C4-2B (cell line): ENCODE measurements around the gene PSD.

ENCODE experiments used
- H3K27ac ChIP-seq: fragments of 450-650 bp; 2 replicates; pipeline ENCODE4 v1.5.1; 2017
- ZFX ChIP-seq: fragments of 450-650 bp; IDR thresholded peaks from 2 replicates; pipeline ENCODE4 v1.6.1; 2017
- TF ChIP-seq, protein P1 (sequence below): fragments of 450-650 bp; conservative IDR thresholded peaks from 2 replicates; pipeline ENCODE4 v1.5.1; 2017; ENCODE audit warnings: mild to moderate bottlenecking

PSD gene

DNA sequence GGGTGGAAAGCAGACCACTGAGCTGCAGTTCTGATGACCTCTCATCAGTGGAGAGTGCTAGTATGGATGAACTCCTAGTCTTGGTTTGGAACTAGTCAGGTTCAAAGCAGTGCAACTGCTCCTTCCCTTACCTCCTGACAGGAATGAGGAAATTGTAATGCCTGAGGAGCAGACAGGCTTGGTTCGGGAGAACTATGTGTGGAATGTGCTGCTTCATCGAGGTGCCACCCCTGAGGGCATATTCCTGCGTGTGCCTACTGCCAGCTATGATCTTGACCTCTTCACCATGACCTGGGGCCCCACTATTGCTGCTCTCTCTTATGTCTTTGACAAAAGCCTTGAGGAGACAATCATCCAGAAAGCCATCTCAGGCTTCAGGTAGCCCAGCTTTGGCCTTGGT is 50.5 kb downstream of the PSD start:
- TF ChIP-seq, protein P1, sequence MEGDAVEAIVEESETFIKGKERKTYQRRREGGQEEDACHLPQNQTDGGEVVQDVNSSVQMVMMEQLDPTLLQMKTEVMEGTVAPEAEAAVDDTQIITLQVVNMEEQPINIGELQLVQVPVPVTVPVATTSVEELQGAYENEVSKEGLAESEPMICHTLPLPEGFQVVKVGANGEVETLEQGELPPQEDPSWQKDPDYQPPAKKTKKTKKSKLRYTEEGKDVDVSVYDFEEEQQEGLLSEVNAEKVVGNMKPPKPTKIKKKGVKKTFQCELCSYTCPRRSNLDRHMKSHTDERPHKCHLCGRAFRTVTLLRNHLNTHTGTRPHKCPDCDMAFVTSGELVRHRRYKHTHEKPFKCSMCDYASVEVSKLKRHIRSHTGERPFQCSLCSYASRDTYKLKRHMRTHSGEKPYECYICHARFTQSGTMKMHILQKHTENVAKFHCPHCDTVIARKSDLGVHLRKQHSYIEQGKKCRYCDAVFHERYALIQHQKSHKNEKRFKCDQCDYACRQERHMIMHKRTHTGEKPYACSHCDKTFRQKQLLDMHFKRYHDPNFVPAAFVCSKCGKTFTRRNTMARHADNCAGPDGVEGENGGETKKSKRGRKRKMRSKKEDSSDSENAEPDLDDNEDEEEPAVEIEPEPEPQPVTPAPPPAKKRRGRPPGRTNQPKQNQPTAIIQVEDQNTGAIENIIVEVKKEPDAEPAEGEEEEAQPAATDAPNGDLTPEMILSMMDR = no peak
- no peak for TF ChIP-seq ZFX
- no peak overlapping the region for H3K27ac ChIP-seq

DNA sequence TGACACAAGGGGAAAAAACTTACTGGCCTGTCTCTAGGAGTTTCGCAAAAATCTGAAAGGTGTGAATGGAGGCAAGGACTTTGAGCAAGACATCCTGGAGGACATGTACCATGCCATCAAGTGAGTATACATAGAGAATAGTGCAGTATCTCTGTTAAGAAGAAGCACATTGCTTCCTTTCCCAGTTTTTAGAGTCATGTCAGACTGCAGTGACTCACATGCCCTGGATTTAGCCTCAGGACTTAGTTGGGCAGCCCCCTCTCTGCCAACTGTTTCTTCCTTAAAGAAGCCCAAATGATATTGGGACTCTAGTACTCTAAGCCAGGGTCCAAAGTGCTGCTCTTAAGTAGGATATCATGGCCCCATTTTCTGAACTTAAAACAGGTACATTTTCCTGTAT is 51.1 kb downstream of the PSD start:
- H3K27ac ChIP-seq = no peak overlapping the region
- TF ChIP-seq, protein P1 = no peak
- no peak for TF ChIP-seq ZFX

DNA sequence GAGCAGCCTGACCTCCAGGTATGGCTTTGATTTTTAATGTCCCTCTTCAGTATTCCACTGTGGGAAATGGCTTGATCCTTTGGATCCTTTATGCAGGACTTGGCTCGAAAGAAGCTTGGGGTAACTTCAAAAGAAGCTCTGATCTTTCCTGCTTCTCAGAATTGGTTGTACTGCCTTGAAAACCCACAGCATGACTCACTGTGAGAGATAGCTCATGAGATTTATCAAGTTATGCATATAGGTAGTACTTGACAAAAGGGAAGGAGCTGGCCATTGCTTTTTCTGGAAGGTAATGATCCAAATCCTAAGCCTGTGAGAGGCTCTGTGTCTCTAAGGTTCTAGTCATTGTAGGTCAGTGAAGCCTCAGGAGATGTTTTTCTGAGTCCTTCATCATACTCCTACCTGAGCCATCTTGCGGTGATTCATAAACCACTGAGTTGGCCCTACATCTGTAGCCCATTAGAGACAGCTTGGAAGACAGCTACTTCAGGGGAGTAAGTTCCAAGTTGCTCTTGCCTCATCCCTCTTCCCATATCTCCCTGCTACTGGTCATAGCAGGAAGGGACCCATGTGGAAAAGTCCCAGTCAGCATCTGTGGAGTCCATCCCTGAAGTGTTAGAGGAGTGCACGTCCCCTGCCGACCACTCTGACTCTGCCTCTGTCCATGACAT is 59.7 kb downstream of the PSD start:
- TF ChIP-seq, protein P1 = no peak
- no peak for TF ChIP-seq ZFX

DNA sequence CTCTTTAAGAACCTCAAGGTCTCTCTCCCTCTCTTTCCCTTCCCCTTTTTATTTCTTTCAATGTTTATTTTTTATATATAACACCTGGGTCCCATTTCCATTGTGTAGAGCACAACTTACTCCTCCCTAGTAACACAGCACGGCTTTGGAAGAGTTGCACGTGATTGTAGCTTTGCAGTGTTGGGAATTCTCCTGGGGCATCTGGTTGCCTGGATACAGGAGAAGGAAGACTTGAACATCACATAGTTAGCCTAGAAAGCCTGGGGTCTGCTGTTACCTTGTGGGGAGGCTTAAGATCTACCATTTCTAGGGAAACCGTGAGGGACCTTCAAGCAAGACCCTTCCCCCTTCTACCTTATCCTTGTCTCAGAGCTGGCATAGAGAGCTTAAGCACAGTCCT is 64.1 kb downstream of the PSD start:
- no peak for TF ChIP-seq ZFX
- TF ChIP-seq, protein P1 = no peak
- H3K27ac ChIP-seq = no peak overlapping the region

More for the DNA sequence above, 59.7 kb downstream of the PSD start:
- no peak overlapping the region for H3K27ac ChIP-seq
